Lung (tissue), 12 donors: Measurements from ENCODE around the gene PCNT. TPM values are rescaled to one million over a fixed set of nuclear protein-coding genes. Genes with fewer than 3 reads are reported as not detected.
A peak's percentile ranks its signal among the peaks of the same experiment; 100 is the strongest.

Experiments used
- ATAC-seq: fragments of 200-7000 bp; cut with Tn5 transposase; one replicate; pipeline ENCODE4 v1.9.1; 2020; ENCODE audit warnings: moderate number of reproducible peaks; ENCODE audit not compliant: insufficient read depth, low FRiP score
- DNase-seq, 3 donors: peaks; one replicate each; pipeline ENCODE4 v3.0.0-alpha.2; 2013 to 2017
- H3K27ac ChIP-seq, 2 donors: one replicate each; pipeline ENCODE4 v1.5.1; 2013; ENCODE audit warnings: mild to moderate bottlenecking in 2 of 2, moderate library complexity in 2 of 2, control low read depth in 1 of 2, inconsistent platforms in 1 of 2, low read depth in 1 of 2, low read length in 1 of 2
- H3K27me3 ChIP-seq, 3 donors: one replicate each; pipeline ENCODE4 v1.5.1; 2013; ENCODE audit warnings: low read length in 2 of 3; ENCODE audit not compliant: control insufficient read depth in 3 of 3, insufficient read depth in 3 of 3
- H3K36me3 ChIP-seq, 4 donors: one replicate each; pipeline ENCODE4 v1.5.1; 2013; ENCODE audit warnings: low read length in 4 of 4, mild to moderate bottlenecking in 1 of 4, moderate library complexity in 1 of 4; ENCODE audit not compliant: control insufficient read depth in 4 of 4, insufficient read depth in 4 of 4
- H3K4me1 ChIP-seq, 5 donors: one replicate each; pipeline ENCODE4 v1.5.1; 2013; ENCODE audit warnings: low read length in 5 of 5, mild to moderate bottlenecking in 2 of 5, moderate library complexity in 1 of 5; ENCODE audit not compliant: control insufficient read depth in 5 of 5, insufficient read depth in 5 of 5
- H3K4me3 ChIP-seq: one replicate; pipeline ENCODE4 v1.5.1; 2013; ENCODE audit warnings: mild to moderate bottlenecking, control low read depth, moderate library complexity
- H3K9ac ChIP-seq, 2 donors: one replicate each; pipeline ENCODE4 v1.5.1; 2013; ENCODE audit warnings: low read length in 2 of 2, control low read depth in 1 of 2; ENCODE audit not compliant: insufficient read depth in 1 of 2
- H3K9me3 ChIP-seq, 4 donors: one replicate each; pipeline ENCODE4 v1.5.1; 2013; ENCODE audit warnings: low read length in 3 of 4, mild to moderate bottlenecking in 1 of 4, moderate library complexity in 1 of 4; ENCODE audit not compliant: control insufficient read depth in 4 of 4, insufficient read depth in 3 of 4
- WGBS, 2 donors: extraction: QIAGEN DNeasy Blood & Tissue Kit; methylation state at CpG; one replicate each; pipeline ENCODE4 v1.1.7; 2013; 5-methylcytosine and 5-hydroxymethylcytosine counted together
- polyA plus RNA-seq, 2 donors: library from polyadenylated mRNA; stranded (reverse); fragments of 200-250 nt; gene quantifications; one replicate each; pipeline ENCODE4 v1.2.1, GENCODE V29; 2013
- total RNA-seq, 2 donors: library from RNA; depleted of rRNA in 1 of 2; stranded (reverse); fragments of >200 nt in 1 of 2; gene quantifications; one replicate each; pipeline ENCODE4 v1.2.1, GENCODE V29; 2014 to 2021
- TF ChIP-seq, protein P1 (sequence below): IDR thresholded peaks from 2 replicates; pipeline ENCODE4 v1.5.1; 2012; ENCODE audit warnings: mild to moderate bottlenecking; ENCODE audit errors: control extremely low read depth, extremely low read depth
- donor health status: control.
- donor health status: control.
- donor health status: Bipolar disorder and iron deficiency.
- donor health status: healthy.
- donor health status: DM: yes; HTN: yes; CAD: no.

Gene PCNT
- total and polyA plus RNA-seq, 4 donors = 9.8 to 37.2 (median 18.5) TPM

DNA sequence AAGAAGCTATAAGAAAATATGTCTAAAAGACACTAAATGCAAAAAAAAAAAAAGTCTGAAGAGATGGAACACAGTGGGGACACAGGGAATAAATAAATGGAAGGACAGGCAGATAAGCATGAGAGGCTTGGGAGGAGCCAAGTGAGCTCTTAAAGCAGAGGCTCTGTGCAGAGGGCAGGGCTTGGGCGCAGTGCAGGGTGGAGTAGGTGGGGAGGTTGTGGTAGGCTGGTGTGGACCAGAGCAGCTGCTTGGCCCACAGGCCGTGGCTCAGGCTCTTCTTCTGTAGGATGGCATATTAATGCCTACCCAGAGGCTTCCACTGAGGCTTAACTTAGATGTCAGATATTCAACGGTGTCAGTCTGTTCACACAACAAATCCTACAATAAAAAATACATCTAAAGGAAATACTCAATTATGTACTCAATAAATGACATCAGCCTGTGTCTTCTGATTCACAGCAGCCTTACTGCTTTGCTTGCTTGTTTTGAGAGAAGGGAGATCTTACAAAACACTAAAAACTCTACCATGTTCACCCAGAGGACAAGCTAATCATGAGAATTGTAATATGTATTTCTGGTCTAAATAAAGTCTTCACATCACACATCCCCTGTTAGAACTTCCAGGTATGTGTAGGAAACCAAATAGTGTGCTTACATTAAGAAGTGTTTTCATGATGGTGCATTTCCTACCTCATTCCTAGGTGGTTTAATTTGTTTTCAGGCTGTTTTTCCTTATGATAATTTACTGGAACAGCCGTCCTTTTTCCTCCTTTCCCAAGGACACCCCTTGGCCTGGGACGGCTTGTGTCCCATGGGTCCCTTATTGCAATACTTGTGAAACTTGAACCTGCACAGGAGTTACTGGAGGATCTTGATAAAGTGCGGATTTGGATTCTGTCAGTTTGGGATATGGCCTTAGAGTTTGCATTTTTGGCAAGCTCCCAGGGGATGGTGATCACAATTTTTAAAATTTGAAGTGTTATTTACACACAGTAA is 159.6 kb downstream of the PCNT start:
- 83 to 86% methylated on average over 6 of the region's 6 CpGs for WGBS, 2 donors
- no peak for ATAC-seq
- H3K9me3 ChIP-seq = no peaks in the 10 kb centered on the region

GRCh38 chr21:46486481-46487126 is 162.6 kb downstream of the PCNT start:
- no peak overlapping the region for H3K27ac ChIP-seq
- no peak for ATAC-seq
- 32 to 59% methylated on average over 4 of the region's 4 CpGs for WGBS, 2 donors
- H3K27me3 ChIP-seq = no peaks in the 10 kb centered on the region
- peaks cover 0 to 10% (median 0%) of the 10 kb centered on the region in 5 donors for H3K4me1 ChIP-seq
- H3K4me3 ChIP-seq = no peak overlapping the region
- no peak overlapping the region for H3K9ac ChIP-seq
- TF ChIP-seq, protein P1, sequence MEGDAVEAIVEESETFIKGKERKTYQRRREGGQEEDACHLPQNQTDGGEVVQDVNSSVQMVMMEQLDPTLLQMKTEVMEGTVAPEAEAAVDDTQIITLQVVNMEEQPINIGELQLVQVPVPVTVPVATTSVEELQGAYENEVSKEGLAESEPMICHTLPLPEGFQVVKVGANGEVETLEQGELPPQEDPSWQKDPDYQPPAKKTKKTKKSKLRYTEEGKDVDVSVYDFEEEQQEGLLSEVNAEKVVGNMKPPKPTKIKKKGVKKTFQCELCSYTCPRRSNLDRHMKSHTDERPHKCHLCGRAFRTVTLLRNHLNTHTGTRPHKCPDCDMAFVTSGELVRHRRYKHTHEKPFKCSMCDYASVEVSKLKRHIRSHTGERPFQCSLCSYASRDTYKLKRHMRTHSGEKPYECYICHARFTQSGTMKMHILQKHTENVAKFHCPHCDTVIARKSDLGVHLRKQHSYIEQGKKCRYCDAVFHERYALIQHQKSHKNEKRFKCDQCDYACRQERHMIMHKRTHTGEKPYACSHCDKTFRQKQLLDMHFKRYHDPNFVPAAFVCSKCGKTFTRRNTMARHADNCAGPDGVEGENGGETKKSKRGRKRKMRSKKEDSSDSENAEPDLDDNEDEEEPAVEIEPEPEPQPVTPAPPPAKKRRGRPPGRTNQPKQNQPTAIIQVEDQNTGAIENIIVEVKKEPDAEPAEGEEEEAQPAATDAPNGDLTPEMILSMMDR = no peak
- H3K9me3 ChIP-seq = no peaks in the 10 kb centered on the region
- DNase-seq = peak in 2 of 3 donors; percentile 17 to 56
- H3K36me3 ChIP-seq = peaks cover 0 to 3% (median 2%) of the 10 kb centered on the region in 4 donors

More for the DNA sequence above, 159.6 kb downstream of the PCNT start:
- DNase-seq = no peak
- Histone ChIP-seq H3K27me3 (no peaks in the 10 kb centered on the region), H3K36me3 (peaks cover 0 to 9% (median 4%) of the 10 kb centered on the region in 4 donors), H3K4me3 (no peak overlapping the region), H3K27ac (no peak overlapping the region), H3K4me1 (peaks cover 0 to 13% (median 0%) of the 10 kb centered on the region in 5 donors), H3K9ac (no peak overlapping the region)
- TF ChIP-seq, protein P1 = no peak

- H3K27ac ChIP-seq = no peak overlapping the region
Observed at GRCh38 chr21:46489162-46489663, 165.3 kb downstream of the PCNT start.

More at GRCh38 chr21:46489162-46489663, 165.3 kb downstream of the PCNT start:
- TF ChIP-seq, protein P1 = no peak
- Histone ChIP-seq H3K36me3 (peaks cover 2 to 17% (median 5%) of the 10 kb centered on the region in 4 donors), H3K4me3 (no peak overlapping the region), H3K9ac (no peak overlapping the region), H3K4me1 (peaks cover 0 to 7% (median 0%) of the 10 kb centered on the region in 5 donors), H3K27me3 (no peaks in the 10 kb centered on the region), H3K9me3 (no peaks in the 10 kb centered on the region)
- DNase-seq (no peak), ATAC-seq (no peak)
- WGBS, 2 donors = 91 to 95% methylated on average over 6 of the region's 6 CpGs
